ENCODE results near the gene MIB2.
"Not testable (repeated sequence)": the region's sequence is repeated elsewhere in the genome, so short reads cannot be mapped to it uniquely, and the experiment has no call there.

- not testable (repeated sequence) for TF ChIP-seq POLR2A, CTCF (IDR thresholded peaks at IDR 0.05)
These were observed 25.6 kb downstream of the MIB2 start for GRCh38 chr1:1640711-1641461.
